Endothelial cell (in vitro differentiated cells): ENCODE measurements around the gene CACNA1C. TPM values are rescaled to one million over a fixed set of nuclear protein-coding genes. Genes with fewer than 3 reads are reported as not detected.

Experiments used
- DNase-seq: peaks from one replicate; pipeline ENCODE4 v3.0.0; 2021; ENCODE audit warnings: low spot score
- H3K27ac Mint-ChIP-seq: one replicate; pipeline ENCODE4 v1.8.0; 2021; ENCODE audit warnings: mixed read lengths, inconsistent platforms; ENCODE audit not compliant: unreplicated experiment
- H3K27me3 Mint-ChIP-seq: one replicate; pipeline ENCODE4 v1.8.0; 2021; ENCODE audit warnings: mild to moderate bottlenecking, moderate library complexity, mixed read lengths, inconsistent platforms; ENCODE audit not compliant: unreplicated experiment
- H3K36me3 Mint-ChIP-seq: one replicate; pipeline ENCODE4 v1.8.0; 2021; ENCODE audit warnings: mild to moderate bottlenecking, low read depth, mixed read lengths, inconsistent platforms; ENCODE audit not compliant: unreplicated experiment
- H3K4me1 Mint-ChIP-seq: one replicate; pipeline ENCODE4 v1.8.0; 2021; ENCODE audit warnings: mild to moderate bottlenecking, mixed read lengths, inconsistent platforms; ENCODE audit not compliant: unreplicated experiment
- H3K4me3 Mint-ChIP-seq: one replicate; pipeline ENCODE4 v1.8.0; 2021; ENCODE audit warnings: mild to moderate bottlenecking, mixed read lengths, inconsistent platforms; ENCODE audit not compliant: unreplicated experiment
- H3K9me3 Mint-ChIP-seq: one replicate; pipeline ENCODE4 v1.8.0; 2021; ENCODE audit warnings: mixed read lengths, inconsistent platforms; ENCODE audit not compliant: unreplicated experiment
- CTCF ChIP-seq: fragments of 200-600 bp; sonication (generic); IDR thresholded peaks from one replicate; pipeline ENCODE4 v1.5.0; 2021; ENCODE audit warnings: antibody characterized with exemption; ENCODE audit not compliant: unreplicated experiment
- total RNA-seq: library from RNA; stranded (reverse); fragmentation: NEBNext Ultra II Directional; extraction: Animal tissue kit (Norgen Biotek cat#: 25700); gene quantifications from one replicate; pipeline ENCODE4 v1.2.1, GENCODE V29; 2021; ENCODE audit not compliant: unreplicated experiment

Gene CACNA1C
- total RNA-seq, 1 donor from 2014 or later: 11.1 TPM

GRCh38 chr12:2523844-2524243 is 471.1 kb downstream of the CACNA1C start:
- no peak for TF ChIP-seq CTCF
- DNase-seq: no peak
- Mint-ChIP-seq H3K4me3 (no peak overlapping the region), H3K9me3 (no peaks in the 10 kb centered on the region), H3K27me3 (peaks cover 10% of the 10 kb centered on the region), H3K4me1 (peaks cover 24% of the 10 kb centered on the region), H3K27ac (no peak overlapping the region), H3K36me3 (peaks cover 16% of the 10 kb centered on the region)

- Mint-ChIP-seq H3K27ac (no peak overlapping the region), H3K27me3 (peaks cover 12% of the 10 kb centered on the region), H3K9me3 (no peaks in the 10 kb centered on the region), H3K4me3 (no peak overlapping the region), H3K36me3 (peaks cover 8% of the 10 kb centered on the region), H3K4me1 (peaks cover 36% of the 10 kb centered on the region)
- TF ChIP-seq CTCF: no peak
- DNase-seq: no peak
Observed at GRCh38 chr12:2526371-2526770, 473.6 kb downstream of the CACNA1C start.

GRCh38 chr12:2528001-2528400 is 475.2 kb downstream of the CACNA1C start:
- no peak for DNase-seq
- Mint-ChIP-seq H3K27ac (peak overlapping the region; percentile 38), H3K27me3 (peaks cover 5% of the 10 kb centered on the region), H3K4me1 (peaks cover 41% of the 10 kb centered on the region), H3K9me3 (no peaks in the 10 kb centered on the region), H3K4me3 (no peak overlapping the region), H3K36me3 (peaks cover 14% of the 10 kb centered on the region)
- TF ChIP-seq CTCF: no peak

GRCh38 chr12:2529807-2530206 is 477.0 kb downstream of the CACNA1C start:
- peaks cover 41% of the 10 kb centered on the region for H3K4me1 Mint-ChIP-seq
- peaks cover 14% of the 10 kb centered on the region for H3K36me3 Mint-ChIP-seq
- no peak overlapping the region for H3K4me3 Mint-ChIP-seq

GRCh38 chr12:2531371-2531770 is 478.6 kb downstream of the CACNA1C start:
- H3K27me3 Mint-ChIP-seq: peaks cover 11% of the 10 kb centered on the region
- no peak for TF ChIP-seq CTCF
- H3K9me3 Mint-ChIP-seq: no peaks in the 10 kb centered on the region
- H3K27ac Mint-ChIP-seq: no peak overlapping the region
- peaks cover 14% of the 10 kb centered on the region for H3K36me3 Mint-ChIP-seq
- DNase-seq: no peak
- H3K4me1 Mint-ChIP-seq: peaks cover 44% of the 10 kb centered on the region
- H3K4me3 Mint-ChIP-seq: no peak overlapping the region

More at GRCh38 chr12:2529807-2530206, 477.0 kb downstream of the CACNA1C start:
- TF ChIP-seq CTCF: no peak
- H3K27me3 Mint-ChIP-seq: peaks cover 10% of the 10 kb centered on the region
- H3K27ac Mint-ChIP-seq: no peak overlapping the region
- DNase-seq: no peak
- H3K9me3 Mint-ChIP-seq: no peaks in the 10 kb centered on the region
